HG03175 (cell line): Measurements from ENCODE around the gene HSPA1B.
"Not testable (repeated sequence)": the region's sequence is repeated elsewhere in the genome, so short reads cannot be mapped to it uniquely, and the experiment has no call there.

Experiments
- ATAC-seq: cut with Tn5 transposase; IDR thresholded peaks from one replicate; pipeline ENCODE4 v1.9.1; 2021; ENCODE audit warnings: mild to moderate bottlenecking, moderate library complexity; ENCODE audit not compliant: unreplicated experiment

Gene HSPA1B

DNA sequence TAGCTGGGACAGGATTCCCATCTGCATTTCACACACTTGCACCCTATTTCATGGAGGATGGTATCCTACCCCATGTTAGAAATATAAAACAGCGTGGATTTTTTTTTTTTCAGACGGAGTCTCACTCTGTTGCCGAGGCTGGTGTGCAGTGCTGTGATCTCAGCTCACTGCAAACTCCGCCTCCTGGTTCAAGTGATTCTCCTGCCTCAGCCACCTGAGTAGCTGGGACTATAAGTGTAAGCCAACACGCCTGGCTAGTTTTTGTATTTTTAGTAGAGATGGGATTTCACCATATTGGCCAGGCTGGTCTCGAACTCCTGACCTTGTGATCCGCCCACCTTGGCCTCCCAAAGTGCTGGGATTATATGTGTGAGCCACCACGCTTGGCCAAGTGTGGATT, 30.2 kb downstream of the HSPA1B start:
- not testable (repeated sequence) for ATAC-seq

DNA sequence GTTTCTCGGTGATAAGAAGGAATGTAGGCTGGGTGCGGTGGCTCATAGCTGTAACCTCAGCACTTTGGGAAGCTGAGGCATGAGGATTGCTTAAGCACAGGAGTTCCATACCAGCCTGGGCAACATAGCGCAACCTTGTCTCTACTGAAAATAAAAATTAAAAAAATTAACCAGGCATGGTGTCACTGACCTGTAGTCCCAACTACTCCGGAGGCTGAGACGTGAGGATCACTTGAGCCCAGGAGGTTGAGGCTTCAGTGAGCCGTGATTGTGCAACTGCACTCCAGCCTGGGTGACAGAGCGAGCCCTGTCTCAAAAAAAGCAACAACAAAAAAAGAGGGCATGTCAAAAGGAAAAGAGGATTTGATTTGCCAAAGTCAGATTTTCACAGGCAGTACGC, 31.2 kb downstream of the HSPA1B start:
- no peak for ATAC-seq

DNA sequence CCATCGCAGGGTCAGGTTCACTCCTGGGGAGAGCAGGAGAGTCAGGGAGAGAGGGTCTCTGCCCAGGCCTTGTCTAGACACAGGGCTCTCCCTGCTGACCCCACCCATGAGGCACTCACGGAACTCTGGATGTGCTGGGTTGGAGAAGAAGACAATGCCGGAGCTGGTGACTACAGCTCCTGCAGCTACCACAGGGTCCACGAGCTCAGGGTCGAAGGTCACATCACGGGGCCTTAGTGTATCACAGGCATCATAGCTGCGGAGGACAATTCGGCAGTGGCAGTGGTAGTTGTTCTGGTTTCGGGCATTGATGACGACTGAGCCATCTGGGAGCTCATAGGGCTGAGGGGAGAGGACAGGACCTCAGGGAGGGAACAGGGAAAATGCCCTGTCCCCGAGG, 32.4 kb downstream of the HSPA1B start:
- ATAC-seq: no peak

DNA sequence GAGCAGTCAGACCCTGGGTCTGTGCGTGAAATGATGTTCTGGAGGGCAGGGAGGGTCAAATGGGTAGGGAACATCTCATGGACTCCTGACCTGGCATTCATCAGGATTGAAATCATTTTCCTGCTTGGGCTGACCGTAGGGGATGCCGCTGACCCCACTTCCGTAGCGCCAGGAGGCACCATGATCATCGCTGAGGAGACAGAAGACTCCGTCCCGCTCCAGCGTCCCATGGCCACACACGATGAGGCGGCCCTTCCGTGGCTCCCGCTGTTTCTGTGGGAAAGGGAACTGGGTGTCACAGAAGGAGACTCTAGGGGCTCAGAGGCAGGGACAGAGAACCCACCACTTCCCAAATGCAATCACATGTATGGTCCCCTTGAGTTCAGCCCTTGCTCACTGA, 32.8 kb downstream of the HSPA1B start:
- ATAC-seq: no peak

DNA sequence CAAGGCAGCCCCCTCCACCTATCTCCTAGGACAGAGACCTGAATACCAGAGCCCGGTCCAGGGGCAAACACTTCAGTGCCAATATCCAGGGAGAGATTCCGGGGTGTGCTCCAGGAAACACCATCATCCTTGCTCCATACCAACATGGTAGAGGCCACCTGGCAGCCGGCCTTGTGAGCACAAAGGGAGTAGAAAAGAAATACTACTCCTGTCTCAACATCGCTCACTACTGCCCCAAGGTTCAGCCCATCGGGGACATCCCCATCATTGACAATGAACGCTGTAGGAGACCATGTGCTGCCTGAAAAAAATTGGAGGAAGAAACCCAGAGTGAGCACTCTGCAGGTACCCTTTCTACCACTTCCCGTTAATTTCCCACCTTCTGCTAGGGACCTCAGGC, 33.6 kb downstream of the HSPA1B start:
- ATAC-seq: no peak

DNA sequence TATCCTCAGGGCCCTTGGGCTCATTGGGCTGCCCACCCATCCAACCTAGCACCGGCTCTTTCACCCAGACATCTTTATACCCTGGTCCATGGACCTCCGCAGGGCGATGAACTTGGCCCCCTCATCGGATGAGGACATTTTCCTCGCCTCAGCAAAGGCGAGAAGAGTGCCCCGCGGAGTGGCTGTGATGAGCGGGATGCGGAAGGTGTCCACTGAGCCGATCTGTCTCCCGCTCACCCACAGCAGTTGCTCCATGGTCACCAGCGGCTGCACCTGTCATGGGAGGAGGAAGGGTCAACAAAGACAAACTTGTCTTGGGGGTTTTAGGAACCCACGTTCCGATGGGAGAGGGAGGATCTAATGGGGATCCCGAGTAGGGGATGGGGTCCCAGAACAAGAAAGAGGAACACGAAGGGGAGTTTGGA, 34.4 kb downstream of the HSPA1B start:
- ATAC-seq: no peak

DNA sequence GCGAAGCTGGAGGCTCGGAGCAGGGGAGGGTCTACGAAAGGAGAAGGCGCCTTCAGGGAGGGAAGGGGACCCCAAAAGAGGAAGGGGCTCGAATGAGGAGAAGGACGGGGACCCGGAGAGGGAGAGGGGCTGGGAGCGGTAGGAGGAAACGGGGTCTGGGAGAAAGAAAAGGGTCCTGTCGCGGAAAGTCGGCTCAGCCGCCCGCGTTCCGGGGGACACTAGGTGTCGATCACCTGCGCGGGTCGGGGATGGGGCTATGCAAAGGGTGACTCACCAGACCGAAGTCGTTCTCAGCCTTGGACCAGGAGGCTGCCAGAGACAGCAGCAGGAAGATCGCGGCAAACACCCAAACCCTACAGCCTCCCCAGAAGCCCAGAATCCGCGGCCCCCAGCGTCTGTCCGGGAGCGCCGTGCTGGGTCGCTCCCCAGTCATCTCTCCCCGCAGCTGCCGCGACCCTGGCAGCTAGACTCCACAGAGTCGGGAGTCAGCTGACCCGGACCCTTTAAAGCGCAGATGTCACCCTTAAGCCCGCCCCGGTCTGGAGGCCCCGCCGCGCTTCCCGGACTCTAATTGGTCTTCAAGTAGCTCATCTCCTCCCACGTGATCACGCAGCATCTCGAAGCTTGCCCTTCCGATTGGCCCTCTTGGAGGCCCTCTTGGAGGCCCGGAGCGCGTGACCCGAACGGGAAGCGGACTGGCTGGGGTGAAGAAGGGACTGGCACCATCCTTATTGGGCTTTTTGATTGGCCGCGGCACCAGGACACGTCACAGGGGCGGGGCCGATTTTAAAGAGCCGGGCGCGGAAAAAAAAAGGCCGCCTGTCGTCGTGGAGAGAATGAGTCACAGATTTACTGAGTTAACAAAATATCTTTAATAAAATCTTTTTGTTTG, 35.1 kb downstream of the HSPA1B start, which contains the start of gene NEU1:
Gene NEU1 (minus strand): TSS at position 478 of the 892 bp plus-strand sequence. CDS start 45 bp downstream, at position 433.
- ATAC-seq: peak; percentile 95

DNA sequence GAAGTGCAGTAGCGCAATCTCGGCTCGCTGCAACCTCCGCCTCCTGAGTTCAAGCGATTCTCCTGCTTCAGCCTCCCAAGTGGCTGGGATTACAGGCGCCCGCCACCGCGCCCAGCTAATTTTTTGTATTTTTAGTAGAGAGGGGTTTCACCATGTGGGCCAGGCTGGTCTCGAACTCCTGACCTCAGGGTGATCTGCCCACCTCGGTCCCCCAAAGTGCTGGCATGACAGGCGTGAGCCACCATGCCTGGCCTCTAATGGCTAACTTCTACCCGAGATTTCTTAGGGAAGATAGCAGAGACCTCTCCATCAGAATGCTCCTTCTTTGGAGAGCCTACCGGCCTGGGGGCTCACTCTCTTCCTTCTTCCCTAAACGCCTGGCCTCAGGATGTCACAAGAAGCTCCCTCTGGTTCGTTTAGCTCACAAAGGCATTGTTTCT, 36.6 kb downstream of the HSPA1B start:
- ATAC-seq: not testable (repeated sequence)

DNA sequence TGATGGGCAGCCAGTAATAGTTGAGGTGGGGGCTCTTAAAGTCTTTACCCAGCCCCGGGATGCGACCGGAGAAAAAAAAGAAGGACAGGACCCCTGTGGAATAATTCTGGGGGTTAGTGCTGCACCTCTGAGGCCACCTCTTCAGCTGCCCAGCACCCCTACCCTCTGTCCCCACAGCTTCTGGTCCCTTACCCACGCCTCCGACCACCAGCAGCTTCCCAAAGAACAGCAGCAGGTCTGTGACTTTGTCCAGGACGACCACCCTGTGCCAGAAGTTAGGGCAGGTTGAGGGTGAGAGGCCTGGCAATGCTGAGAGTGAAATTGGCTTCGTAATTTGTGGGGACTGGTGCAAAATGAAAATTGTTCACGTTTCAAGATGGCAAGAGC, 37.3 kb downstream of the HSPA1B start:
- ATAC-seq: no peak

DNA sequence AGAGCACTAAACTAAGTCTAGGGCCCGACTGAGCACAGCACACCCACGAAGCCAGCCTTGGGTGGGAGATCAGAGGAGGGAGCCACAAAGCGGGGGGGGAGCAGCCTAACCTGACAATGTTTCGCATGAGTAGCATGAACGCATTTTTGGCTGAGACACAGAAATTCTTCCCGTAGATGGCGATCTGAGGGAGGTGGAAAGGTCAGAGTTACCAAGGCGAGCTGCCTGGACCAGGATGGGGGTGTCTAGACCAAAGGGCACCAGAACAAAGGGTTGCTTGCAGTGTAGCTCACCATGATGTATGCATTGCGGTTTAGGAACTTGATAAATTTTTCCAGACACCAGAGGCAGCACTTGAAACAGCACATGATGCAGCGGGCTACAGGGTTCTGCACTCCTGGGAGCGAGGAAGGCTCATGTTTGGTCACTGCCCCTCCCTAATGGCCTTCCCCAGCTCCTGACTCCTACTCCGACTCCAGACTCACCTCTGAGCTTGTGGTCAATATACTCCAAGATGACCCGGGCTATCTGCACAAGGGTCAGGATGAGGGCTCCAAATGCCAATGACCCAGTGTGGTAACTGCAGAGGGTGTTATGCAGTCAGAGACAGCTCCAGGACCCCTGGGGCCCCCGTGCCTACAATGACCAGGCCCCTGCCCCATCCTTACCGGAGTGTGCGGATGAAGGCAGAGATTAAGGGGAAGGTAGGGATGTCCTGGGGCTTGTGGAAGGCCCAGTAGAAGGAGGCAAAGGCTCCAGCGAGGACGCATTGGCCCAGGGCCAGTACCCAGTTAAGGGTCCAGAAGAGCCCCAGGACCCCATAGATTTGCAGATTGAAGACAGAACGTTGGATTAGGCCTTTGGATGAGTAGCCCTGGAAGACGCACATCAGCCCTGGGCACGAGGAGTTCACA, 37.9 kb downstream of the HSPA1B start:
- no peak for ATAC-seq

DNA sequence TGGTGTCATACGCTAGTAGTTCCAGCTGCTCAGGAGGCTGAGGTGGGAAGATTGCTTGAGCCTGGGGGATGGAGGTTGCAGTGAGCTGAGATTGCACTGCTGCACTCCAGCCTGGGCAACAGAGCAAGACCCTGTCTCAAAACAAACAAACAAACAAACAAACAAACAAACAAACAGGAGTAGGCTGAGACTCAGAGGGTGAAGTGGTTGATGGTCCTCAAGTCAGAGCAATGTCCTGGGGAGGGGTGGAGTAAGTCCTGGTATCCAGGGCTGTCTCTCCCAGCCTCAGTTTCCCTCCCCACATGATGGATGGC, 41.1 kb downstream of the HSPA1B start:
- not testable (repeated sequence) for ATAC-seq

DNA sequence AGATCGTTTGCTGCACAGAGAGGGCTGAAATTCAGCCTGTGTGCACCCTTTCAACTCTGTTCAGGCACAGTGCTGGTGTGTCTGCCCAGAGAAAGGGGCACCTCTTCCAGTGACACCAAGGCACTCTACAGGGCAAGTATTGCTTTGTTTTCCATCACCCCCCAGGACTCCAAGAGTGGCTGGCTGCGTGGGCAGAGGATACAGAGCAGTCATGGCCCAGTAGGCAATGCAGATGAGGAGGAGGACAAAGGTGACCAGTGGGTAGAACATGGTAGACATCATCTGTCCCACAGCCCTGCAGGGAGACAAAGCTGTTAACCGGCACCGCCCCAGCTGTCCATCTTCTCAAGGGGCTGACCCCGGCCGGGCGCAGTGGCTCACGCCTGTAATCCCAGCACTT, 41.8 kb downstream of the HSPA1B start:
- no peak for ATAC-seq

DNA sequence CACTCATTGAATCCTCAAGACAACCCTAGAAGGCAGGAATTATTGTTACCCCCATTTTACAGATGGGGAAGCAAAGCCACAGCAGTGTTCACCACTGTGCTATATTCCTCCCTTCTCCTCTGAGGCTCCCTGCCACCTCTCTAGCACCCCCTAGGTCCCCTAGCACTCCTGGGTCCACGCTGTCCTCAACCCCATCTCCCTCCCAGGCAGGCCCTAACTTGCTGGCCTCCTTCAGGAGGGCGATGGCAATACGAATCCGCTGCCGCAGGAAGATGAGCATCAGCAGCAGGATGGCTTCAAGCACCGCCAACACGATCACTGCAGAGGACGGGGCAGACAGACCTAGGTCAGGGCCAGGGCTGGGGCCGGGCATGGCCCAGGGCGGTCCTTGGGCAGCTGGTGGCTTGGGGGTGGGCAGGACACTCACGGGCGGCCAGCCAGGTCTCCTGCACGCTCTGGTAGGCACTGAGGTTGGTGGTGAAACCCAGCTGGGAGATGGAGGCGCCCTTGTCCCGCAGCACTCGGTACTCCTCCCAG, 42.9 kb downstream of the HSPA1B start:
- ATAC-seq: no peak

DNA sequence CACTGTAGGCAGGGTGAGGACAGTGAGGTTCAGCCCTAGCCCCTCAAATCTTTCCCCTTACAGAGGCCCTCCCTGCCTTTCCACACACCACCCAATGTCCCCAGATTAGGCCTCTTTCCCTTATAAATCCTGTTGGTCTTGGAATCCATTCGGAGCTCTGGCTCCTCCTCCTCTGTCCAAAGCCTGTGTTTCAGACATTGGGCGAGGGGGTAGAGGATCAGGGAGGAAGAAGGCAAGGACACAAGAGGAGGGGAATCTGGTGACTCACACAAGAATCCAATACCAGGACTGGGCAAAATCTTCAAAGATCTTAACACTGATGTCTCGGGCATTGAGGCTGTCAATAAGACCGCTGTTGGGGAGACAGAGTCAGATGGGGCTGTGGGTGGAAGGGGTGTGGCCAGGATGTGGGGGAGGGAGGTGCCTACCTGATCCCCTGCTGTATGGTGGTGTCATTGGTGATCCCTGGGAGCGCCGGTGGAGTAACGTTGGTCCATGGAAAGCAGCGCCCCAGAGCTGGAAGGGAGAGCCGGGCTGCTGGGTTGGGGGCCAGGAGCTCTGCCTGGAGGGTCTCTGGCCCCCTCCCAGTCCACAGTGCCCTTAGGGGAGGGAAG, 43.6 kb downstream of the HSPA1B start:
- no peak for ATAC-seq

DNA sequence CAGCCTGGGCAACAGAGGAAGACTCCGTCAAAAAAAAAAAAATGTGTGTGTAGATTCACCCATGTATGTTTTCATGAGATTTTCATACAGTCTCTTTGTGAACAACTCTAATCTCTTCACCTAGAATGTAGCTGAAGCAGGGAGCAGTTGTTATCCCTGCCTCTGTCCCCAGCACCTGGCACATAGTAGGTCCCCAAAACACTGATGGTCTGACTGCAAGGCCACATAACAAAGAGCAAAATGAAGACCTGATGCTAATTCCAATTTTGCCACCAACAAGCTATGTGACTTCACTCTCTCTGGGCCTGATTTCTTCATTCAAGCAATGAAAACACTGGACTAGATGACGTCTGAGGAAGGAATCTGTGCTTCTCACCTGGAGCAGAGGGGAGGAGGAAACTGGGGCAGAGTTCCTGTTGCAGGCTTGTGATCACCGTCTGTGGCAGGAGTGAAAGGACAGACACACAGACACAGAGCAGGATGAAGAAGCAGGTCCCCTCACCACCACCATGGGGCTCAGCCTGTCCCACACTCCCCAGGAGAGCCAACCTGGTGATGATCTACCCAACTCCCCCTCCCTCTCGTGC, 46.6 kb downstream of the HSPA1B start:
- no peak for ATAC-seq

DNA sequence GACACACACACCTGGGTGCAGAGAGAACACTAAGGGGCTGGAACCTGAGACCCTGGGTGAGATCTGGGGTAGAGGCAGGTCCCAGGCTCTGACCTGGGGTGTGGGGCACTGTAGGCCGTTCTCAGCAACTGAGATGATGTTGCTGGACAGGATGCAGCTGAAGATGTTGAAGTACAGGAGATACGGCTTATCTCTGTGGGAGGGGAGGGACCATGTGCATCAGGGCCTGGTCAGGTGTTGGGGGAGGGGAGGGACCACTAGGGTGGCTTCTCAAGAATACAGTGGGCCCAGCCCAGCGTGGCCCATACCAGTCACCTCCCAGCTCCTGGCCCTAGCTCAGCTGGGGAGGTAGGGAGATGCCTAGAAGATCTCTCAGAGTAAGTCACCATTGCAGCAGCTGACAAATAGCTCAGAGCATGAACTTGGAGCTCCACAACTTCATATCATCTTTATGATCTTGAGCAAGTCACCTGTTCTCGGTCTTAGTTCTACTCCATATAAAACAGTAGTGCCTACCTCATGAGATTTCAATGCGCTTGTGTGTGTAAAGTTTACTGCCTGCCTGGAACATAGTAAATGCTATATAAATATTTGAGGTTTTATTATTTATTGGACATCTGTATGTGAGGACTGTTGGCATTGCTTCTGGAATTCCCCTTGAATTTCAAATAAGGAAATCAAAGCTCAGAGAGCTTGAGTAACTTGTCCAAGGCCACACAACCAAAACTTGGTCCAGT, 47.5 kb downstream of the HSPA1B start:
- ATAC-seq: no peak

DNA sequence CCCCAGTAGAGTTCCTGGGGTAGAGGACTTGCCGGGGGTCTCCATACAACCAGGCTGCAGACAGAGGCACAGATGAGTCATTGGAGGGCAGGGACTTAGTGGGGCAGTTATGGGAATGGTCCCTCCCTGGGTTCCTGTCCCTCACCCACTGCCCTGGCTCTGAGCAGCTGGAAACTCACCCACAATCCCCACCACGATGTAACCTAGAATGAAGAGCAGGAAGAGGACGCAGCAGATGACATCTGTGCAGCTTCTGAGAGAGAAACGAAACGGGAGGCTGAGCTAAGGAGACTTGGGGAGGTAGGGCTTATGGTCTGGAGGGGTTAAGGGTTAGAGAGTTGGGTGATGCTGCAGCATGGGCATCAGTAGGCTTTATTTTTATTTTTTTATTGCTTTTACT, 48.3 kb downstream of the HSPA1B start:
- no peak for ATAC-seq

DNA sequence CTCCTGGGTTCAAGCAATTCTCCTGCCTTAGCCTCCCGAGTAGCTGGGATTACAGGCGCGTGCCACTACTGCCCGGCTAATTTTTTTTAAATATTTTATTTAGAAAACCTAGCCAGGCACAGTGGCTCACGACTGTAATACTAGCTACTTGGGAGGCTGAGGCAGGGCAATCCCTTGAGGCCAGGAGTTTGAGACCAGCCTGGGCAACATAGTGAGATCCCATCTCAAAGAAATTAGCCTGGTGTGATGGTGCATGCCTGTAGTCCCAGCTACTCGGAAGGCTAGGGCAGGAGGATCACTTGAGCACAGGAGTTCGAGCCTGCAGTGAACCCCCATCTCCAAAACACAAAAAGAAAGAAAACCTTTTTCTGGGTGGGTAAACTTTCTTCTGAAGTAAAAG, 48.8 kb downstream of the HSPA1B start:
- no peak for ATAC-seq

DNA sequence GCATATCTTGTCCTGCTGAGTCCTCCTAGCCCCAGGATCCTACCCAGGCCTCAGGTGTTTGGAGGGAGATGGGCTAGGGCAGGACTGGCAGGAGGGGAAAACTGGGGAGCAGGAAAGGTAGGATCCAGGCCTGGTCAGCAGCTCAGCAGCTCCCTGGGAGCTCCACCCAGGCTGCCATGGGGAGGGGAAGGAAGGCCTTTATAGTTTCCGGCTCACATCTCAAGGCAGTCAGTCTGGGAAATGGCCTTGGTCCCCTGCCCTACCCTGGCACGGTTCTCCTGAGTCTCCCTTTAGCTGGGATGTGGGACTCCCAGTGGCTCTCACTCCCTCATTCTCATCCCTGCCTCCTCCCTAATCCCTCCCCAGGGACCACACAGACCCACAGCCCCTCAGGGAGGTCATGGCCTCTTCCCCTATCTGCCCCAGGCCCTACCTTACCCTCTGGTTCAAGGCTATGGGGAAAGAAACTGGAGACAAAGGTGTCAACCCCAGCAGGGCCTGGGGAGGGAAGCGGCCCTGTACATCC, 49.6 kb downstream of the HSPA1B start:
- ATAC-seq: no peak

DNA sequence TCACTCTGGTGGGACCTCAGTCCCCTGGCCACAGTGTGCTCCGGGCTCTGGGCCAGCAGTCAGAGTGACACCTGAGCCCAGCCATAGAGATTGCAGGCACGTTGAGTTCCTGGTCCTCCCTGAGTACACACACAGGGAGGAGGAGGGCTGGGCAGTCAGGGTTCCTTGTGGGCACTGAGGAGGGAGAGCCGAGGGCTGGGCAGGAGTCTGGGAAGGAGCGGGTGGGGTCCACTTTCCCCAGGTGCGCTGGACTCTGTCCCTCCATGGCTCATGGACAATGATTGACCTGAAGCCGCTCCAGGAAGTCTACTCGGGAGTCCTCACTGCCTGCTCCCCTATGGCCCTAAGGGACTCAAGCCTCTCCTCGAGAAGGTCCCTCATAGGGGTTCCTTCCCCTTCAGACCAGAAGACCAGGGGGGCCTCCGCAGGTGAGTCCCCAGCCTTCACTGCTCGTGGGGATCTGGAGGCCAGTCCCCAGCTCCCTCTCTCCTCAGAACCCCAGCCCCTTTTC, 50.2 kb downstream of the HSPA1B start:
- no peak for ATAC-seq
